ENCODE data around the gene SCGB1C1.

Gene SCGB1C1

DNA sequence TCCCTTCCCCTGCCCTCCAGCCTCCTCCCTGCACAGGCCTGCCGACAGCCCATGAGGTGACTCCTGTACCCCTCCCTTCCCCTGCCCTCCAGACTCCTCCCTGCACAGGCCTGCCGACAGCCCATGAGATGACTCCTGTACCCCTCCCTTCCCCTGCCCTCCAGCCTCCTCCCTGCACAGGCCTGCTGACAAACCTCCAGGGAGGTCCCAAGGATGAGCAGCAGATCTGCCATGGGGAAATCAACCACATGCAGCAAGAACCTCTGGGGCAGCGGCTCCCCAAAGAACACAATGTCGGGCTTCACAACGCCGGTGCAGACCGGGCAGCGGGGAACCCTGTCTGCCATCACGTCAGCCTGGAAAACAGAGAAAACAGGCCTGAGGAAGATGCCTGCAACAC lies 31.0 kb downstream of the SCGB1C1 start:
- ChIA-PET POLR2A (interaction anchor here (0.5 kb wide), 1 partner anchor 116 kb away, joined by 3 read pairs; no protein-coding TSS in a partner anchor), CTCF (no interaction called here)
- no peak overlapping the region for H3K4me3 ChIP-seq (ENCODE audit: low read depth, low read length)
- DNase-seq (ENCODE audit: low read depth, low spot score), result no peak
- no peak for TF ChIP-seq CTCF (IDR thresholded peaks at IDR 0.05; ENCODE audit: insufficient read depth, low read length, missing control alignments)

DNA sequence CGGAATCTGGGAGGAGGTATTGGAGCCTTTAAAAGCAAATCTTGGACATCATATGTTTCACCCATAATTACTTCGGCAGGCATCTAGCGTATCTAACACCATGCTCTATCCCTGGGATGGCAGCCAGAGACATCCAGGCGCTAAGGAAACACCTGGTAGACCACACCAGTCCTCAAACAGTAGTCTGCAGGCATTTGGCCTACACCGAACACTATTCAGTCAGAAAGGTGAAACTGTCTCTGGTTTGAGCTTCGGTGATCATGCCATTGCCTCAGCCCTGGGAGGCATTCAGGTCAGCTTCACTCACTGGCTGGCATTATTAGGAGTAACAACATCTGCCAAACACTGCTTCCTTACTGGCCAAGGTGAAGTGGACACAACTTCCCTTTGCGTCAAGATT lies 31.5 kb downstream of the SCGB1C1 start:
- TF ChIP-seq CTCF (IDR thresholded peaks at IDR 0.05; ENCODE audit: insufficient read depth, low read length, missing control alignments), result no peak
- no peak overlapping the region for H3K4me3 ChIP-seq (ENCODE audit: low read depth, low read length)
- CTCF ChIA-PET, result no interaction called here
- POLR2A ChIA-PET, result no interaction called here
- DNase-seq (ENCODE audit: low read depth, low spot score), result no peak

DNA sequence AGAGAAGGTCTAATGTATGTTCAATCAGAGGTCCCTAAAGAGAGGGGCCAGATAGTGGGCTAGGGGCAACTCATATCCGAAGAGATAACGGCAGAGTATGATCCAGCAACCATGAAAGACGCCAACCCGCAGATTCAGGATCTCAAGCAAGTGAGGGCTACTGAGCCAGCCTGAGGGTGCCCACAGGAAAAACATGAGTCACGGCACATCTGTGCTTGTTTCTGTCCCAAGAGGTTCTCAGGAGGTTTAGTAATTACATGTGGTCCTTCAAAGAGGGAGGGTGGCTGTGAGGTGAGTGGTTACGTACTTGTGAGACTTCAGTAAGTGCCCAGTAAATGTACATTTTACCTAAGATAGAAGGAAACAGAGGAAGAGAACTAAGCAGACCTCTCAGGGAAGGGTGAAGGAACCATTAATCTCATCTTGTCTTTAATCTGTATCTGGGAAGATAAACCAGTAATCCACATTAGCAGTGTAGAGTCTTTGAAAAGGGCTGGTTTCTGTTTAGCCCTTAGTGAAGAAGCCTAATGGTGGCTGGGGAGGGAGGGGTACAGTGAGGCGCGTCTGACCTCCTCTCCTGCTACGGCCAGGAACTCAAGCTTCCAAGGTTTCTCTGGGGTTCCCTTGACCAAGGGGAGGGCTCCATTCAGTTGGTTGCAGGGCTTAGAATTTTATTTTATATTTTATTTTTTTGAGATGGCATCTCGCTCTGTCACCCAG lies 33.0 kb downstream of the SCGB1C1 start:
- TF ChIP-seq CTCF (IDR thresholded peaks at IDR 0.05; ENCODE audit: insufficient read depth, low read length, missing control alignments), result no peak
- H3K4me3 ChIP-seq (ENCODE audit: low read depth, low read length), result no peak overlapping the region
- CTCF ChIA-PET, result interaction anchor here (0.6 kb wide), 1 partner anchor 12 kb away, joined by 3 read pairs; no protein-coding TSS in a partner anchor
- no peak for DNase-seq (ENCODE audit: low read depth, low spot score)
- POLR2A ChIA-PET, result no interaction called here

DNA sequence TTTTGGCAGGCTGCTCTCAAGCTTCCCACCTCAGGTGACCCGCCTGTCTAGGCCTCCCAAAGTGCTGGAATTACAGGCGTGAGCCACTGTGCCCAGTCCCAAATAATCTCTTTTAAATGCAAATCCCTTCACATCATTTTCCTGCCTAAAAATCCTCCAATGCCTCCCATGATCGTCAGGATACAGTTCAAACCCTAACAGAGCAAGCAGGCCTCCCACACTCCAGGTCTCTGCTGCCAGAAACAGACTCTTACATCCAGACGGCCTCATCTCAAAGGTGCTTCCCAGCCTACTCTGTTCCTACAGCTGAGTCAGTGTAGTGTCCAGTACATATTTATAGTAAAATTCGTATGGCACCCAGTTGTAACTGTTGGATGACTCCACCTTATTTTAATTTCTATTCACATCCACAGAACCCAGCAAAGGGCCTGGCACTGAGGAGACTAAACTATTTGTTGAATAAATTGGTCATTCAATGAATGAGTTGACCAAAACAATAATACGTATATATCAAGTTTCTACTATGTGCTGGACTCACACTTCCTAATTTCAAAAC lies 35.0 kb downstream of the SCGB1C1 start:
- no peak overlapping the region for H3K4me3 ChIP-seq (ENCODE audit: low read depth, low read length)
- ChIA-PET CTCF (interaction anchor here (0.9 to 4.8 kb wide), 4 partner anchors 10 to 23 kb away, joined by 3 to 24 read pairs (median 6); no protein-coding TSS in a partner anchor), POLR2A (no interaction called here)
- TF ChIP-seq CTCF (IDR thresholded peaks at IDR 0.05; ENCODE audit: insufficient read depth, low read length, missing control alignments), result no peak
- DNase-seq (ENCODE audit: low read depth, low spot score), result no peak

GRCh38 chr11:230431-230830 lies 37.6 kb downstream of the SCGB1C1 start:
- no peak for TF ChIP-seq CTCF (IDR thresholded peaks at IDR 0.05; ENCODE audit: insufficient read depth, low read length, missing control alignments)
- CTCF ChIA-PET, result interaction anchor here (0.9 to 4.8 kb wide), 5 partner anchors 9 to 218 kb away, joined by 3 to 24 read pairs (median 4); no protein-coding TSS in a partner anchor
- DNase-seq (ENCODE audit: low read depth, low spot score), result no peak
- POLR2A ChIA-PET, result interaction anchor here (0.8 to 1.7 kb wide), 2 partner anchors 14 to 17 kb away, joined by 3 to 6 read pairs; no protein-coding TSS in a partner anchor
- no peak overlapping the region for H3K4me3 ChIP-seq (ENCODE audit: low read depth, low read length)

GRCh38 chr11:232783-233565 lies 40.1 kb downstream of the SCGB1C1 start:
- no peak for TF ChIP-seq CTCF (IDR thresholded peaks at IDR 0.05; ENCODE audit: insufficient read depth, low read length, missing control alignments)
- POLR2A ChIA-PET, result no interaction called here
- DNase-seq (ENCODE audit: low read depth, low spot score), result no peak
- H3K4me3 ChIP-seq (ENCODE audit: low read depth, low read length), result no peak overlapping the region
- CTCF ChIA-PET, result interaction anchor here (1.1 kb wide), 1 partner anchor 18 kb away, joined by 3 read pairs; no protein-coding TSS in a partner anchor
